HepG2 (cell line): Measurements from ENCODE around the gene RAB11FIP5. TPM values are rescaled to one million over a fixed set of nuclear protein-coding genes. Genes with fewer than 3 reads are reported as not detected.

Source experiments
- E2F1 ChIP-seq: sonication (generic); formaldehyde crosslinking; IDR thresholded peaks from 2 replicates; pipeline ENCODE4 v1.5.0; 2020; ENCODE audit warnings: missing genetic modification reagents
- HHEX ChIP-seq: IDR thresholded peaks from 2 replicates; pipeline ENCODE4 v1.6.1; 2016; ENCODE audit warnings: control low read depth
- HOMEZ ChIP-seq: IDR thresholded peaks from 2 replicates; pipeline ENCODE4 v1.6.1; 2016; ENCODE audit warnings: low read depth
- PATZ1 ChIP-seq: sonication (generic); formaldehyde crosslinking; IDR thresholded peaks from 2 replicates; pipeline ENCODE4 v1.4.0; 2020; ENCODE audit warnings: missing genetic modification reagents
- PHF5A ChIP-seq: IDR thresholded peaks from one replicate; pipeline ENCODE4 v1.6.1; 2018; ENCODE audit warnings: low read depth, missing genetic modification reagents; ENCODE audit not compliant: unreplicated experiment
- SMAD1 ChIP-seq: sonication (generic); formaldehyde crosslinking; IDR thresholded peaks from 2 replicates; pipeline ENCODE4 v1.4.0; 2020; ENCODE audit warnings: missing genetic modification reagents, low read depth, mild to moderate bottlenecking, borderline replicate concordance
- SMARCC2 ChIP-seq: fragments of 450-650 bp; IDR thresholded peaks from 2 replicates; pipeline ENCODE4 v1.6.1; 2017; ENCODE audit warnings: antibody characterized with exemption, mild to moderate bottlenecking
- SRSF9 ChIP-seq: fragments of 200-400 bp; formaldehyde crosslinking; IDR thresholded peaks from 2 replicates; pipeline ENCODE4 v1.6.1; 2018; ENCODE audit warnings: borderline replicate concordance, mild to moderate bottlenecking, low read depth, low read length; ENCODE audit not compliant: insufficient read depth, poor library complexity, severe bottlenecking
- THAP11 ChIP-seq: IDR thresholded peaks from 2 replicates; pipeline ENCODE4 v1.6.1; 2016; ENCODE audit warnings: missing biosample characterization, missing genetic modification reagents
- ZHX2 ChIP-seq, 2 experiments: sonication (generic) in 1 of 2; formaldehyde crosslinking in 1 of 2; IDR thresholded peaks; 2 replicates each; pipeline versions ENCODE4 v1.6.1 to v1.9.0; 2014 to 2022; ENCODE audit warnings: antibody characterized with exemption in 1 of 2, borderline replicate concordance in 1 of 2, inconsistent platforms in 1 of 2, low read depth in 1 of 2, missing genetic modification reagents in 1 of 2
- ZMYM2 ChIP-seq: sonication (generic); formaldehyde crosslinking; IDR thresholded peaks from 2 replicates; pipeline ENCODE4 v1.8.0; 2022; ENCODE audit warnings: mild to moderate bottlenecking, missing genetic modification reagents
- ZMYM4 ChIP-seq: sonication (generic); formaldehyde crosslinking; IDR thresholded peaks from 2 replicates; pipeline ENCODE4 v1.8.1; 2023; ENCODE audit warnings: mild to moderate bottlenecking, missing genetic modification reagents
- ZNF354B ChIP-seq: sonication (generic); formaldehyde crosslinking; IDR thresholded peaks from 2 replicates; pipeline ENCODE4 v1.8.0; 2022; ENCODE audit warnings: mild to moderate bottlenecking, missing genetic modification reagents
- ZNF510 ChIP-seq: sonication (generic); formaldehyde crosslinking; IDR thresholded peaks from 2 replicates; pipeline ENCODE4 v1.4.0; 2020; ENCODE audit warnings: low read depth, mild to moderate bottlenecking, missing genetic modification reagents
- ZNF605 ChIP-seq: sonication (generic); formaldehyde crosslinking; IDR thresholded peaks from 2 replicates; pipeline ENCODE4 v1.8.0; 2022; ENCODE audit warnings: mild to moderate bottlenecking, missing genetic modification reagents
- ZSCAN21 ChIP-seq: sonication (generic); formaldehyde crosslinking; IDR thresholded peaks from 2 replicates; pipeline ENCODE4 v1.8.0; 2022; ENCODE audit warnings: mild to moderate bottlenecking, missing genetic modification reagents, moderate library complexity, borderline replicate concordance
- ZSCAN25 ChIP-seq: sonication (generic); formaldehyde crosslinking; IDR thresholded peaks from 2 replicates; pipeline ENCODE4 v1.8.0; 2022; ENCODE audit warnings: mild to moderate bottlenecking, missing genetic modification reagents
- ZSCAN31 ChIP-seq: sonication (generic); formaldehyde crosslinking; IDR thresholded peaks from 2 replicates; pipeline ENCODE4 v1.5.0; 2020; ENCODE audit warnings: low read depth, mild to moderate bottlenecking, missing genetic modification reagents
- polyA plus RNA-seq, 8 experiments: library from polyadenylated mRNA; depleted of rRNA in 3 of 8; stranded (reverse) in 7 of 8; unstranded in 1 of 8; fragments of >200 nt; fragmentation: Illumina TruSeq in 4 of 8; extraction: Trizol in 4 of 8; gene quantifications; 2 replicates each; pipeline versions ENCODE4 v1.2.1 to v1.2.3, GENCODE V29; 2011 to 2016; ENCODE audit warnings: low read depth in 4 of 8, missing spikeins in 1 of 8, mixed read lengths in 1 of 8; ENCODE audit not compliant: insufficient read depth in 1 of 8
- total RNA-seq, 5 experiments: library from RNA; depleted of rRNA; stranded (reverse); fragments of >200 nt; fragmentation: Illumina TruSeq; extraction: Trizol; gene quantifications; 2 replicates each; pipeline ENCODE4 v1.2.3, GENCODE V29; 2016; ENCODE audit warnings: low read depth in 1 of 5

RAB11FIP5 gene
- total and polyA plus RNA-seq, 2 of the 13 experiments (the other 11 are each of a cell fraction or from before 2014, with no cell fraction given): 9.4 to 22.9 TPM

GRCh38 chr2:73071360-73072128 lies 41.2 kb downstream of the RAB11FIP5 start, which contains the start of gene SFXN5 (continued):
- peak; percentile 29; the same call in 1 of the 2 replicates for TF ChIP-seq ZNF354B (CRISPR knock-in tag)
- peak; percentile 80; the same call in 1 of the 2 replicates for TF ChIP-seq ZSCAN25
- peak; percentile 78 for TF ChIP-seq ZHX2 (IDR thresholded peaks at IDR 0.05; ENCODE audit: low read depth)
- TF ChIP-seq ZHX2 (CRISPR knock-in tag; IDR thresholded peaks at IDR 0.05; ENCODE audit: borderline replicate concordance): no peak
- peak; percentile 32; the same call in 1 of the 2 replicates for TF ChIP-seq ZNF510 (CRISPR knock-in tag)
- TF ChIP-seq ZMYM2 (CRISPR knock-in tag): no peak
- no peak for TF ChIP-seq SMARCC2
- peak; percentile 80 for TF ChIP-seq PATZ1
- 0 out of 2 replicates have a peak, but pooled peaks have one; percentile 70 for TF ChIP-seq SMAD1 (CRISPR knock-in tag)
- TF ChIP-seq ZNF605 (CRISPR knock-in tag): peak; percentile 99
- 0 out of 2 replicates have a peak, but pooled peaks have one; percentile 12 for TF ChIP-seq HHEX (CRISPR knock-in tag)
- no peak for TF ChIP-seq SRSF9
- no peak for TF ChIP-seq HOMEZ
- no peak for TF ChIP-seq PHF5A
- peak; percentile 99 for TF ChIP-seq THAP11 (CRISPR knock-in tag)
- TF ChIP-seq ZSCAN21 (CRISPR knock-in tag): no peak
- peak; percentile 95 for TF ChIP-seq E2F1
- peak; percentile 80 for TF ChIP-seq ZSCAN31 (CRISPR knock-in tag)
- TF ChIP-seq ZMYM4 (CRISPR knock-in tag): peak; percentile 70
